HG03097 (cell line): Measurements from ENCODE around the gene MYCL.
"Not testable (repeated sequence)": the region's sequence is repeated elsewhere in the genome, so short reads cannot be mapped to it uniquely, and the experiment has no call there.

ENCODE experiments used
- ATAC-seq: cut with Tn5 transposase; IDR thresholded peaks from one replicate; pipeline ENCODE4 v1.9.1; 2021; ENCODE audit not compliant: unreplicated experiment, low FRiP score

The MYCL gene

DNA sequence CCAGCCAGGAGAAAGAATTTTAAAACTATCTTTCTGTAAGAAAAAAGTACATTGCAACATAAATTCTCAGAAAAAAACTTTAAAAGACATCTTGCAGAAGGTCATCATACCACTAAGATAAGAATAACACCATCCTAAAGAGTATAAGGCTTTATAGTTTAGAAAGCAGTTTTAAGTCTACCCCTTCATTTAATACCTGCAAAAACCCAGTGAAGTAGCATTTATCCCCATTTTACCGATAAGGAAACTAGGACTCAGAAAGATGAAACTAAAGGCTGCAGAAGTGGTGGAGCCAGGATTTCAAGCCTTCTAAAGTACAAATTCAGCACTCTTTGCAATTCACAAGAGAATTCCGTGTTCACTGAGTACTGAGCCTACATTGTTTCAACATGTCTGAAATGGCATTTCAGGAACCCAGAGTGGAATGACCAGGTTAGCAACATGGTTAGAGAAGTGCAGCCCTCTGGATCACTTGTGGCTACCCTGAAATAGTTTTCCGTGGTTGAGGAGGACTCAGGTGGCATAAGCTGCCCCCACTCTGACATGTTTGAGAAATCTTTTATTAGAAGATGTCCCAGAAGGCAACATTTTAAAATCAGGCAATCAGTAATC lies 6.7 kb downstream of the MYCL start:
- ATAC-seq: no peak

GRCh38 chr1:39892601-39893595 lies 8.8 kb downstream of the MYCL start:
- ATAC-seq: no peak

- no peak for ATAC-seq
Observed at GRCh38 chr1:39890880-39891279, 10.8 kb downstream of the MYCL start.

DNA sequence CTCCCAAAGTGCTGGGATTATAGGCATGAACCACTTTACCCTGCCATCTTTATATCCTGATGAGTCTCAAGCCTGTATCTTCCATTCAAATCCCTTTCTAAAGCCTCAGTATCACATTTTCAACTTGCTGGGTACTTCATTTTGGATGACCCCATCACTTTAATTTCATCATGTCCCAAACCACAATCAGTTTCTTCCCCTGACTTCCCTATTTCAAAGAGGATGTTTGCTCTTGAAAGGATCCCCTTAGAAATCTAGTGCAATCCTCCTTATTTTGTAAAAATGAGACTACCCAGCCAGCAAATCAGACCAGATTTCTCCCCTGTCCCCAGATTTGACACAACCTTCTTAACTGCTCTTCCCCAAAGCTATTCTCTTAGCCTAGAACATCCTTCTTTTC lies 11.4 kb downstream of the MYCL start:
- no peak for ATAC-seq

- ATAC-seq: no peak
Observed at GRCh38 chr1:39886757-39887231, 14.9 kb downstream of the MYCL start.

DNA sequence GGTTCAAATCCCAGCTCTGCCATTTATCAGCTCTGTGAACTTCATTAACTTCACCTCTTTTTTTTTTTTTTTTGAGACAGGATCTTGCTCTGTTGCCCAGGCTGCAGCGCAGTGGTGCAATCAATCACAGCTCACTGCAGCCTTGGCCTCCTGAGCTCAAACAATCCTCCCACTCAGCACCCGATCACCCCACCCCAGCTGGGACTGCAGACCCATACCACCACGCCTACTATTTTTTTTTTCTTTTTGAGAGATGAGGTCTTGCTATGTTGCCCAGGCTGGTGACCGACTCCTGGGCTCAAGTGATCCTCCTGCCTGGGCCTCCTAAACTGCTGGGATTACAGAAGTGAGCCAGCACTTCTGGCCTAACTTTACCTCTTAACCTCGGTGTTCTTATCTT lies 16.2 kb downstream of the MYCL start:
- no peak for ATAC-seq

DNA sequence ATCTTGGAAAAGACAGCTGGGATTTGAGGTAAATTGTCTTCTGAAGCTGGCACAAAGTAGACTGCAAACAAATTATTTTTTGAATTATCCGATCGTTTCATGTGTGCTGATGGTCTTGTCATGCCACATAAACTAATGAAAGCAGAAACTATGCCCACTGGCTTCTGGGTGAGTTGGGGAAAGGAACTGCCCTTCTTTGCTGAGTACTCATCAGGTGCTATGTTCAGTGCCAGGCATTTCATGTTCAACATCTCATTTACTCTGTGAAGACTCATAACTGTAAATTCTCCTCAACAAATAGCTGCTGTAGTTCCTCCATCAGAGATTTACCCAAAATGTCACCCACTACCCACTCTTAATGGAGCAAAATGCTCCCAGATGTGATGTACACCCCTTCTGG lies 19.6 kb downstream of the MYCL start:
- ATAC-seq: no peak

DNA sequence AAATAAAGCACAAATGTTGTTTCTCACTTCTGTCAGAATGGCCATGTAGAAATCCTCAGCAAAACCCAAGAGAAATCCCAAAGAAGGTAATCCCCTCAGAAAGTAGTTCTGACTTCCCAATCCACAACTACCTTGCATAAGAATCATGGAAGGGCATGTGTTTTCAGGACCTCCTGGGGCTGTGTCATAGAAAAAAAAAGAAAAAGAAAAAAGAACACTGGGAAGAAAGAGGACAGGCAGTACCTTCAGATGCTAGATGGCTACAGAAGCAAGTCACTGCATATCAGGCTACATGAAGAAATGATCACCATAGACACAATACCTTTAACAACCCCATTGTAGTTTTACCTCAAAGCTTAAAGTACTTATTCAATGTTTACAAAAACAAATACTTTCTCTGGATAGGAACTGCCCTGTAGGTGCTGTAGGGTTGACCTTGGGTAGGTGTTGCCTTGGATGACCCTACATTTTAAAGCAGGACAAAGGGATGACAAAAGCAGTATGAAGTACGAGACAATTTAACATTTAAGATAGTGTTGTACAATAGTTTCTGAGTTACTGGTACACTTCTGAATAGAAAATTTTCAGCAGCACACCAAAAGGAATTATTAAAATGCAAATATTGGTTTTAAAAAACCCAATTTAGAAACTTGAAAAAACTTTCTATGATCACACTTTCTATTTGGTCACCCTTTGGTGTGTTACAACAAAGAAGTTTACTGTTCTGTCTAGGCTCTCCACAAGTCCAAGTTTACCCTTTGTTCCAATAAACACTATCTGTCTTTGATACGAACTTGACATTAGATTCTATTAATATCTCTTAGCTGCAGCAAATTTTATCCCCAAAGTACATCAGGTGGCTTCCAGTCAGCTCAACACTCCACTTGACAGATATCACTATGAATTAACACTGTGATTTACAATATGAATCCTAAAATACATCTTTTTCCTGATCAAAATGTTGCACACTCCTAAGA lies 23.4 kb downstream of the MYCL start:
- no peak for ATAC-seq

DNA sequence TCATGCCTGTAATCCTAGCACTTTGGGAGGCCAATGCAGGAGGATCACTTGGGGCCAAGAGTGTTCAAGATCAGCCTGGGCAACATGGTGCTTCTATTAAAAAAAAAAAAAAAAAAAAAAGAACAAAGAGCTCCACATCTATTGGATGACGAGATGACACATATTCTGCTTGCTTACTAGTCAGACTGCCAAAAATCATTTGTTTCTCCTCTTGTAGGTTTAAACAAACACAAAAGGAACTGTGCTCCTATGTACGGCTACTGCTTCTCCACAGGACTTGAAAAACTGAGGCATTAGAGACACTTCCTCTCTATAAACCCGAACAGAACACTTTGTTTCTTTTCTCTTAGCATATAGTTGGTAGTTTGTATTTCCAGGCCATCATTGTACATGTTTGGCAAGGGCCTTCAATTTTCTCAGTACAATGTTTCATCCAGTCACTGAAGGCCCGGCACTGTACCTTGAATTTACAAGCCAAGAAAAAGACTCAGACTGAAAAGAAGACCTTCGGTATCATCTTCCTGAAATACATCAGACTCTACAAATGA lies 24.4 kb downstream of the MYCL start:
- no peak for ATAC-seq

DNA sequence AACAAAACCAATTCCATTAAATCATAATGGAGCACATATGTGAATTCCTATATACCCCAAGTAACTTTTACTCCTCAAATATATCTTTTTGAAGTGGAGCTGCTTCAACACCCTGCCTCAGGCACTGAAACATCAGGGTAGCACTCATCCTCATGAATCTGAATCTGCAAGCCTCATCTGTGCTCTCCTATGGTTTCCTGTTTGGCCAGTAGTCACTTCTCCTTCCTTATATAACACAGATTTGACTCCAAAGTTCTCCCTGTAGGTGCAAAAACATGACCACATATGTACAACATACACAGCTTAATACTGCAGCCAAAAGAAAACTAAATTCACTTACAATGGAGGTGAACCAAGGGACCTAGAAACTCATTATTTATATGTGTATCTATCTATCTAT lies 25.6 kb downstream of the MYCL start:
- ATAC-seq: no peak

GRCh38 chr1:39872698-39873097 lies 29.0 kb downstream of the MYCL start:
- no peak for ATAC-seq

DNA sequence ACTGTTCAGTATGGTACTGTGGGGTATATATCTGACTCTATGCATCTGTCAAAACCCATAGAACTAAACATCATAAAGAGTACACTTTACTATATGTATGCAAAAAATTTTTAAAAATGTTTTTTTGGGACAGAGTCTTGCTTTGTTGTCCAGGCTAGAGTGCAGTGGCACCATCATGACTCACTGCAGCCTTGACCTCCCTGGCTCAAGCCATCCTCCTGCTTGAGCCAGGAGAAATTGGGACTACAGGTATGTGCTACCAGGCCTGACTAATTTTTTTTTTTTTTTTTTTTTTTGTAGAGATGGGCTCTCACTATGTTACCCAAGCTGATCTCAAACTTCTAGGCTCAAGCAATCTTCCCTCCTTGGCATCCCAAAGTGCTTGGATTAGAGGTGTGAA lies 29.9 kb downstream of the MYCL start:
- no peak for ATAC-seq

DNA sequence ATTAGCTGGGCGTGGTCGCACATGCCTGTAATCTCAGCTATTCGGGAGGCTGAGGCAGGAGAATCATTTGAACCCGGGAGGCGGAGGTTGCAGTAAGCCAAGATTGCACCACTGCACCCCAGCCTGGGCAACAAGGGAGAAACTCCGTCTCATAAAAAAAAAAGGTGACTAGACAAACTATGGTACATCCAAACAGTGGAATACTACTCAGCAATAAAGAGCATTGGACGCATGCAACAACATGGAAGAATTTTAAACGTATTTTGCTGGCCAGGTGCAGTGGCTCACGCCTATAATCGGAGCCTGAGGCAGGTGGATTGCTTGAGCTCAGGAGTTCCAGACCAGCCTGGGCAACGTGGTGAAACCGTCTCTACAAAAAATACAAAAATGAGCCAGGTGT lies 30.7 kb downstream of the MYCL start:
- not testable (repeated sequence) for ATAC-seq

DNA sequence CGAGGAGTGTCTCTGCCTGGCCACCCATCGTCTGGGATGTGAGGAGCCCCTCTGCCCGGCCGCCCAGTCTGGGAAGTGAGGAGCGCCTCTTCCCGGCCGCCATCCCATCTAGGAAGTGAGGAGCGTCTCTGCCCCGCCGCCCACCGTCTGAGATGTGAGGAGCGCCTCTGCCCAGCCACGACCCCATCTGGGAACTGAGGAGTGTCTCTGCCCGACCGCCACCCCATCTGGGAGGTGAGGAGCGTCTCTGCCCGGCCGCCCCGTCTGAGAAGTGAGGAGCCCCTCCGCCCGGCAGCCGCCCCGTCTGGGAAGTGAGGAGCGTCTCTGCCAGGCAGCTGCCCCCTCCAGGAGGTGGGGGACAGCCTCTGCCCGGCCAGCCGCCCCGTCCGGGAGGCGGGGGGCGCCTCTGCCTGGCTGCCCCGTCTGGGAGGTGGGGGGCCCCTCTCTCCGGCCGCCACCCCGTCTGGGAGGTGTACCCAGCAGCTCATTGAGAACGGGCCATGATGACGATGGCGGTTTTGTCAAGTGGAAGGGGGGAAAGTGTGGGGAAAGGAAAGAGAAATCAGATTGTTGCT lies 32.1 kb downstream of the MYCL start:
- not testable (repeated sequence) for ATAC-seq

- no peak for ATAC-seq
Observed at GRCh38 chr1:39866767-39867166, 35.0 kb downstream of the MYCL start.

DNA sequence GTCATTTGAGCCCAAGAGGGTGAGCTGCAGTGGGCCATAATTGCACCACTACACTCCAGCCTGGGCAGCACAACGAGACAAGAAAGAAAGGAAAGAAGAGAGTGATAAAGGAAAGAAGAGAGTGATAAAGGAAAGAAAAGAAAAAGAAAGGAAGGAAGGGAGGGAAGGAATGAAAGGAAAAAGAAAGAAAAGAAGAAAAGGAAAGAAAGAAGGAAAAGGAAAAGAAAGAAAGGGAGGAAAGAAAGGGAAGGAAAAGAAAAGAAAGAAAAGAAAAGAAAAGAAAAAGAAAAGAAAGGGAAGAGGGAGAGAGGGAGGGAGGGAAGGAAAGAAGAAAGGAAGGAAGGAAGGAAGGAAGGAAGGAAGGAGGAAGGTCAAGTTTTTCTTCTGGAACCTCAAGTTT lies 36.0 kb downstream of the MYCL start:
- no peak for ATAC-seq

DNA sequence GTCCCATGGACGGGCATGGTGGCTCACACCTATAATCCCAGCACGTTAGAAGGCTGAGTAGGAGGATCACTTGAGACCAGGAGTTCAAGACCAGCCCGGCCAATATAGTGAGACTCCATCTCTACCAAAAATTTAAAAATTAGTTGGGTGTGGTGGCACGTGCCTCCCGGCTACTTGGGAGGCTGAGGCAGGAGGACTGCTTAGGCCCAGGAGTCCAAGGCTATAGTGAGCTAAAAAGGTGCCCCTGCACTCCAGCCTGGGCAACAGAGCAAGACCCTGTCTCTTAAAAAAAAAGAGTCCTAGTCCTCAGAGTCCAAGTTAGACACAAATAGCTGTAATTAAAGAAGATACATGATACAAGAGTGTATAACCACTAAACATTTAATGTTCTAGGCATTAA lies 38.5 kb downstream of the MYCL start:
- no peak for ATAC-seq

- no peak for ATAC-seq
Observed at GRCh38 chr1:39861003-39861402, 40.7 kb downstream of the MYCL start.

DNA sequence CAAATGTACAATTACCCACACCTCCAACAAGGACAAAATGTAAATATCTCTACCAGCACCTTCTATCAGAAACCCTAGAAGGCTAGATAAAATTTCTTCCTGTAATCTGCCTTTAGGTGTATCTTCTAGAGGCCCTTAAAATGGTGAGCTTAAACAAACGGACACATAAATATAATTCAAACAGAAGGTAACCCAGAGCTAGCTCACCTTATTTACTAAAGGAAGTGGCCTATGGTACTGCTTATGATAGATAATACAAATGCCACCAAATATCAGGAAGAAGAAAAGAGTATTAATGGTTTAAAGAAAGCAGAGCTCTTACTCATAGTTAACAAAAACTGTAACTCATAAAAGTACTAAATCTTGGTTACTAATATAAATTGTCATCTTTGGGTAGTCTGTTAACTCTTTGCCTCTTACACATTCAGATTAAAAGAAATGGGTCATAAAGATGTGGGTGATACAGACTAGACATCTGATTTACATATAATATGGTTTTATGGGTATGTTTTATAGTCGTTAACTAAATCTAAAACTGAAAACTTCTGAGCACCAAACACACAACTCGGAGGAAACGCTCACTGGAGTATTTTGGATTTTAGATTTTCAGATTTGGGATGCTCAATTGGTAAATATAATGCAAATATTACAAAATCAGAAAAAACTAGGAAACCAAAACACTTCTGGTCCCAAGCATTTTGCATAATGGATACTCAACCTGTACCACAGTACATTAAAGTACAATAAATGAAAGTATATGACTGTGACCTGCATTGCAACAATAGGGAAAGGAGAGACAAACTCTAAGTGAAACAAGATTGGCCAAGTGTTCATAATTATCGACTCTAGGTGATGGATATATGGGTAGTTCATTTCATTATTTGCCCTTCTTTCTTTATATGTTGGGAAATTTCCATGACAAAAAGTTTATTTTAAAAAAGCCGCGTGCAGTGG lies 41.6 kb downstream of the MYCL start:
- no peak for ATAC-seq
